Gastroesophageal sphincter (tissue), 4 donors: Measurements from ENCODE around the gene PCED1B. TPM values are rescaled to one million over a fixed set of nuclear protein-coding genes. Genes with fewer than 3 reads are reported as not detected.

Experiments used
- ATAC-seq: fragments of 150-250 bp; one replicate; pipeline ENCODE4 v1.9.1; 2016; ENCODE audit warnings: mild to moderate bottlenecking, moderate library complexity
- H3K27ac ChIP-seq, 4 donors: fragments of 200-600 bp; sonication (generic) in 3 of 4; 1 replicate in 3 of 4; 2 replicates in 1 of 4; pipeline ENCODE4 v1.5.1; 2016 to 2019
- H3K27me3 ChIP-seq: fragments of 200-600 bp; sonication (generic); one replicate; pipeline ENCODE4 v1.5.1; 2019
- H3K36me3 ChIP-seq, 2 donors: fragments of 200-600 bp; sonication (generic); one replicate each; pipeline ENCODE4 v1.5.1; 2019; ENCODE audit warnings: control low read depth in 1 of 2
- H3K4me1 ChIP-seq, 3 donors: fragments of 200-600 bp; sonication (generic); 1 replicate in 2 of 3; 2 replicates in 1 of 3; pipeline ENCODE4 v1.5.1; 2016 to 2019; ENCODE audit warnings: control low read depth in 2 of 3
- H3K4me3 ChIP-seq, 2 donors: fragments of 200-600 bp; sonication (generic); one replicate each; pipeline ENCODE4 v1.5.1; 2019; ENCODE audit warnings: mild to moderate bottlenecking in 1 of 2, moderate library complexity in 1 of 2
- H3K9me3 ChIP-seq, 3 donors: fragments of 200-600 bp; sonication (generic); one replicate each; pipeline ENCODE4 v1.5.1; 2017 to 2019; ENCODE audit warnings: control low read depth in 2 of 3
- EP300 ChIP-seq: sonication (generic); formaldehyde crosslinking; IDR thresholded peaks from one replicate; pipeline ENCODE4 v1.6.1; 2017; ENCODE audit warnings: antibody characterized with exemption, mild to moderate bottlenecking
- POLR2A ChIP-seq, 2 donors: fragments of 450-650 bp; IDR thresholded peaks; one replicate each; pipeline ENCODE4 v1.6.1; 2017; ENCODE audit warnings: antibody characterized with exemption in 2 of 2, mild to moderate bottlenecking in 2 of 2, moderate library complexity in 1 of 2
- POLR2AphosphoS5 ChIP-seq: sonication (generic); formaldehyde crosslinking; IDR thresholded peaks from one replicate; pipeline ENCODE4 v1.6.1; 2017; ENCODE audit warnings: antibody characterized with exemption
- WGBS, 2 donors: methylation state at CpG; one replicate each; pipeline ENCODE4 v1.1.5; 2018; ENCODE audit warnings: low coverage in 1 of 2; 5-methylcytosine and 5-hydroxymethylcytosine counted together
- total RNA-seq, 4 donors: library from RNA; depleted of rRNA; stranded (reverse); fragments of >200 nt; gene quantifications; one replicate each; pipeline ENCODE4 v1.1.0, GENCODE V29; 2016
- TF ChIP-seq, protein P1 (sequence below), 4 experiments: fragments of 200-600 bp in 2 of 4; fragments of 450-650 bp in 2 of 4; sonication (generic) in 1 of 4; IDR thresholded peaks; one replicate each; pipeline ENCODE4 v1.5.1; 2017 to 2019; ENCODE audit warnings: antibody characterized with exemption in 4 of 4, mild to moderate bottlenecking in 2 of 4, moderate library complexity in 2 of 4

The PCED1B gene
- total RNA-seq, 4 donors from 2014 or later, result 0.22 to 2.7 (median 1.7) TPM; not detected in 1

DNA sequence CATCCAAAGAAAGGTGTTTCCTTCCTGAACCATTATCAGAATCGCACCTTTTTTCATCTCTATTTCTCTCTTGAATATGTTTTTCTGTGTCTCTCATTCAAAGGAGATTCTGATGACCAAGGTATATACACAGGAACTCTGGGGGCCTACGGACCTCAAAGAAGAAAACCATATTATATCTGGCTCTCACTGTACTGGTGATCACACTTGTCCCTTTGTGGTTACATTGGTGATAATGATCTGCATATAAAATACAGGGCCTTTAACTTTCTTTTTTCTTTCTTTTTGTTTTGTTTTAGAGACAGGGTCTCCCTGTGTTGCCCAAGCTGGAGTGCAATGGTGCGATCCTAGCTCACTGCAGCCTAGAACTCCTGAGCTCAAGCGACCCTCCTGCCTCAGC, 185.5 kb downstream of the PCED1B start:
- no peaks in the 10 kb centered on the region for H3K4me1 ChIP-seq
- ATAC-seq, result no peak
- TF ChIP-seq, protein P1, sequence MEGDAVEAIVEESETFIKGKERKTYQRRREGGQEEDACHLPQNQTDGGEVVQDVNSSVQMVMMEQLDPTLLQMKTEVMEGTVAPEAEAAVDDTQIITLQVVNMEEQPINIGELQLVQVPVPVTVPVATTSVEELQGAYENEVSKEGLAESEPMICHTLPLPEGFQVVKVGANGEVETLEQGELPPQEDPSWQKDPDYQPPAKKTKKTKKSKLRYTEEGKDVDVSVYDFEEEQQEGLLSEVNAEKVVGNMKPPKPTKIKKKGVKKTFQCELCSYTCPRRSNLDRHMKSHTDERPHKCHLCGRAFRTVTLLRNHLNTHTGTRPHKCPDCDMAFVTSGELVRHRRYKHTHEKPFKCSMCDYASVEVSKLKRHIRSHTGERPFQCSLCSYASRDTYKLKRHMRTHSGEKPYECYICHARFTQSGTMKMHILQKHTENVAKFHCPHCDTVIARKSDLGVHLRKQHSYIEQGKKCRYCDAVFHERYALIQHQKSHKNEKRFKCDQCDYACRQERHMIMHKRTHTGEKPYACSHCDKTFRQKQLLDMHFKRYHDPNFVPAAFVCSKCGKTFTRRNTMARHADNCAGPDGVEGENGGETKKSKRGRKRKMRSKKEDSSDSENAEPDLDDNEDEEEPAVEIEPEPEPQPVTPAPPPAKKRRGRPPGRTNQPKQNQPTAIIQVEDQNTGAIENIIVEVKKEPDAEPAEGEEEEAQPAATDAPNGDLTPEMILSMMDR (IDR thresholded peaks at IDR 0.05), result no peak
- no peak for TF ChIP-seq POLR2AphosphoS5
- no peak for TF ChIP-seq EP300
- TF ChIP-seq POLR2A (IDR thresholded peaks at IDR 0.05), result no peak
- H3K27ac ChIP-seq, result no peak overlapping the region
- WGBS, 2 donors, result 83 to 96% methylated on average over 2 to 3 of the region's 4 CpGs
- H3K4me3 ChIP-seq, result no peak overlapping the region
- H3K36me3 ChIP-seq, result no peaks in the 10 kb centered on the region
- H3K27me3 ChIP-seq, result no peaks in the 10 kb centered on the region
- H3K9me3 ChIP-seq, result no peaks in the 10 kb centered on the region

DNA sequence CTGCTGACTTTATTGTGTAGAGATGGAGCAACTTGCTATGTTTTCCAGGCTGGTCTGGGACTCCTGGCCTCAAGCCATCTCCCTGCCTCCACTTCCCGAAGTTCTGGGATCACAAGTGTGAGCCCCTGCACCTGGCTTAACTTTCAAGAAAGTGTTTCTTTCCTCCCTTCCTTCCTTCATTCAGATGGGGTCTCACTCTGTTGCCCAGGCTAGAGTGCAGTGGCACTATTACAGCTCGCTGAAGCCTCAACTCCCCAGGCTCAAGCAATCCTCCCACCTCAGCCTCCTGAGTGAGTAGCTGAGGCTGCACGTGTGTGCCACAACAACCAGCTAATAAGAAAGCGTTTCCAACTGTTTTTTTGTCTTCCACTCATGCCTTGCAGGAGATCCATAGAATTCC, 186.0 kb downstream of the PCED1B start:
- no peaks in the 10 kb centered on the region for H3K36me3 ChIP-seq
- H3K4me1 ChIP-seq, result no peaks in the 10 kb centered on the region
- no peaks in the 10 kb centered on the region for H3K9me3 ChIP-seq
- no peak overlapping the region for H3K27ac ChIP-seq
- whole genome bisulfite sequencing, 2 donors, result 79 to 83% methylated on average over 1 to 4 of the region's 4 CpGs
- no peaks in the 10 kb centered on the region for H3K27me3 ChIP-seq
- H3K4me3 ChIP-seq, result no peak overlapping the region
- ATAC-seq, result no peak
- TF ChIP-seq POLR2AphosphoS5 (no peak), EP300 (no peak), POLR2A (IDR thresholded peaks at IDR 0.05) (no peak)
- TF ChIP-seq, protein P1 (IDR thresholded peaks at IDR 0.05), result no peak

DNA sequence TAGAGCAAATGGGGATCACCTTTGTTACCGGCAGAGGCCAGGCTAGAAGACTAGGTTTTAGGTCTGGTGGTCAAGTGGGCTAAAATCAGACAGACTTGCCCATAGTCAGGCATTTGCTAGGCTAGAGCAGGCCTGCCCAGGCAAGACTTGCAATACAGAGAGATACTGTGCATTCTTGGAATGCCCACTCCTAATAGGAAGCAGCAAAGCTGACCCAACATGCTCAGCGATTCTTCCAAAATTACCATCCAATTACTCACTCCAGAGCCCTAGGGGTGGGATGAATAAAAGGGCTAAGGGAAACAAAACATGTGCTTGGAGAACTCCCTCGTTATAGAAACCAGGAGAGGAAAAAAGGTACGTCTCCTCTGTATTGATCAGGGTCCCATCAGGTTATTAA, 188.2 kb downstream of the PCED1B start:
- Histone ChIP-seq H3K36me3 (no peaks in the 10 kb centered on the region), H3K4me3 (no peak overlapping the region), H3K9me3 (no peaks in the 10 kb centered on the region), H3K27ac (no peak overlapping the region), H3K27me3 (no peaks in the 10 kb centered on the region), H3K4me1 (no peaks in the 10 kb centered on the region)
- TF ChIP-seq EP300 (no peak), POLR2A (IDR thresholded peaks at IDR 0.05) (no peak), POLR2AphosphoS5 (no peak)
- TF ChIP-seq, protein P1 (IDR thresholded peaks at IDR 0.05), result no peak
- ATAC-seq, result no peak
- WGBS, 2 donors, result 68 to 100% methylated on average over 1 to 3 of the region's 4 CpGs

DNA sequence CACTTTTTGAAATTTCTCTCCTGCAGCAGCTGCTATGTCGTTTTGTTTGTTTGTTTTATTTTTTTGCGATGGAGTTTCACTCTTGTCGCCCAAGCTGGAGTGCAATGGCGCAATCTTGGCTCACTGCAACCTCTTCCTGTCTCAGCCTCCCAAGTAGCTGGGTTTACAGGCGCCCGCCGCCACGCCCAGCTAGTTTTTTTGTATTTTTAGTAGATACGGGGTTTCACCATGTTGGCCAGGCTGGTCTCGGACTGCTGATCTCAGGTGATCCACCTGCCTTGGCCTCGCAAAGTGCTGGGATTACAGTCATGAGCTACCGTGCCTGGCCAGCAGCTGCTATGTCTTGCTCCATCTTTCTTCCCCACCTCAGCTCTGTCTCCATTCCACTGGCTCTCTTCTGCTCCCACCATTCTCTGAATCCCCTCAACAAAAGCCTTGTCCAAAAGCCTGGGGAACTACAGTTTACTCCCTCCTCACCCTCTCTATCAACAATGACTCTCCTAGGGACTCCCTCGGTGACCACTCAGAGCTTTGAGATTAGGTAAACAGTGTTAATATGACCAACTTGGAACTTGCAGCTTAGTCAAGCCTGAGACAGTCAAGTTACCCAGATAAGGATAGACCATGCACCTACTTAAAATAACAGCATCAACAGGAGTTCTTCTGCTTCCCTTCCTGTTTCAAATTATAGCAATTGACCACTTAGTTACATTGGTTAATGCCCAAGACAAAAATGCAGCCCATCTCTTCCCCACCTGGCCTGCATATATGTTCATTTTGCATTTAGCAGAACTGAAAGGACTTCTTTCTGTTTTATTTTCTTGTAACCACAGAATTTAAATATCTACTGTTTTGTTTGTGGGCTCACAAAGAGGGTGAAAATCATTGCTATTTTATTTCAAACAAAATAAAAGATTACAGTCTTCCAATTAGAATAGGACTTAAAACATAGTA, 189.4 kb downstream of the PCED1B start:
- ATAC-seq, result no peak
- no peaks in the 10 kb centered on the region for H3K27me3 ChIP-seq
- H3K4me1 ChIP-seq, result peaks cover 0 to 3% (median 0%) of the 10 kb centered on the region in 3 donors
- H3K9me3 ChIP-seq, result no peaks in the 10 kb centered on the region
- H3K27ac ChIP-seq, result no peak overlapping the region
- WGBS, 2 donors, result 84 to 95% methylated on average over 10 to 12 of the region's 13 CpGs
- TF ChIP-seq POLR2AphosphoS5, result no peak
- TF ChIP-seq, protein P1 (IDR thresholded peaks at IDR 0.05), result no peak
- TF ChIP-seq EP300, result no peak
- no peak for TF ChIP-seq POLR2A (IDR thresholded peaks at IDR 0.05)
- no peaks in the 10 kb centered on the region for H3K36me3 ChIP-seq
- no peak overlapping the region for H3K4me3 ChIP-seq

DNA sequence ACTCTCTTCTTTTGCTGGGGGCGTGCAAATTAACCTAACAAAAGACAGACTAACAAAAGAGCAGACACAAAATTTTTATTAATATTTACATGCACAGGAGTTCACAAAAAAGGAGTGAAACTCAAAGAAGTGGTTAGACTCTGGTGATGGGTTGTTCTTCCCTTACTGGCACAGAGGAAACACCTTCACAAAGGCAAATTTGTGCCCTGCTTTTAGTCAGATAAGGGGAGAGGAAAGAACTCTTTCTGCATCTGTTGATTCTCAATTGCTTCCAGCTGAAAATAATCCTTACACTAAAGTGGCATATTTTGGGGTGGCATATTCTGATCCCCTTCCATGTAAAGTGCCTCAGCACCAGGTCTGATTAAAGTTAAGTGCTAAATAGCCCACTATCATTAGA, 190.5 kb downstream of the PCED1B start:
- Histone ChIP-seq H3K36me3 (no peaks in the 10 kb centered on the region), H3K27ac (no peak overlapping the region), H3K27me3 (no peaks in the 10 kb centered on the region), H3K9me3 (no peaks in the 10 kb centered on the region), H3K4me1 (peaks cover 0 to 3% (median 0%) of the 10 kb centered on the region in 3 donors), H3K4me3 (no peak overlapping the region)
- ATAC-seq, result no peak
- 83 to 89% methylated on average over 1 of the region's 1 CpG for WGBS, 2 donors
- TF ChIP-seq EP300, result no peak
- TF ChIP-seq, protein P1 (IDR thresholded peaks at IDR 0.05), result no peak
- no peak for TF ChIP-seq POLR2AphosphoS5
- TF ChIP-seq POLR2A (IDR thresholded peaks at IDR 0.05), result no peak
